Activated CD8-positive, alpha-beta T cell treated with anti-CD3 and anti-CD28 coated beads for 36 hours (primary cell): ENCODE data around the gene SLC9A9. TPM values are rescaled to one million over a fixed set of nuclear protein-coding genes. Genes with fewer than 3 reads are reported as not detected.

ENCODE experiments used
- ATAC-seq: fragments of 200-7000 bp; cut with Tn5 transposase; one replicate; pipeline ENCODE4 v1.10.0; 2021; ENCODE audit warnings: mild to moderate bottlenecking, moderate library complexity
- CTCF ChIA-PET: fragments of 350-600 bp; sonication (Branson Sonifier 250); formaldehyde crosslinking; loops from one replicate; lab custom pipeline; 2021; ENCODE audit warnings: antibody characterized with exemption; lab: Charles Lee
- POLR2A ChIA-PET: fragments of 350-600 bp; sonication (Branson Sonifier 250); formaldehyde crosslinking; loops from one replicate; lab custom pipeline; 2021; ENCODE audit warnings: antibody characterized with exemption; lab: Charles Lee
- DNase-seq: peaks from one replicate; pipeline ENCODE4 v3.0.0-alpha.2; 2020
- H3K27ac Mint-ChIP-seq: one replicate; pipeline ENCODE4 v1.8.0; 2021; ENCODE audit warnings: mild to moderate bottlenecking, mixed read lengths
- H3K27me3 Mint-ChIP-seq: one replicate; pipeline ENCODE4 v1.8.0; 2021; ENCODE audit warnings: mixed read lengths
- H3K36me3 Mint-ChIP-seq: one replicate; pipeline ENCODE4 v1.8.0; 2021; ENCODE audit warnings: low read depth, mixed read lengths
- H3K4me1 Mint-ChIP-seq: one replicate; pipeline ENCODE4 v1.8.0; 2021; ENCODE audit warnings: low read depth, mixed read lengths
- H3K4me3 Mint-ChIP-seq: one replicate; pipeline ENCODE4 v1.8.0; 2021; ENCODE audit warnings: mild to moderate bottlenecking, moderate library complexity, mixed read lengths
- H3K9me3 Mint-ChIP-seq: one replicate; pipeline ENCODE4 v1.8.0; 2021; ENCODE audit warnings: mixed read lengths
- intact Hi-C: fragments of 100-400 bp; cut with micrococcal nuclease; formaldehyde crosslinking; loops from one replicate; pipeline ENCODE4 v1.10.0; 2022
- total RNA-seq, 2 experiments: library from RNA; stranded (reverse); gene quantifications; one replicate each; pipeline ENCODE4 v1.2.3, GENCODE V29; 2021
- TF ChIP-seq, protein P1 (sequence below): fragments of 200-600 bp; IDR thresholded peaks from one replicate; pipeline ENCODE4 v1.8.0; 2022; ENCODE audit warnings: antibody characterized with exemption, mild to moderate bottlenecking

SLC9A9 gene
- total RNA-seq, 2 experiments from 2014 or later: 1.9 to 2.2 TPM

DNA sequence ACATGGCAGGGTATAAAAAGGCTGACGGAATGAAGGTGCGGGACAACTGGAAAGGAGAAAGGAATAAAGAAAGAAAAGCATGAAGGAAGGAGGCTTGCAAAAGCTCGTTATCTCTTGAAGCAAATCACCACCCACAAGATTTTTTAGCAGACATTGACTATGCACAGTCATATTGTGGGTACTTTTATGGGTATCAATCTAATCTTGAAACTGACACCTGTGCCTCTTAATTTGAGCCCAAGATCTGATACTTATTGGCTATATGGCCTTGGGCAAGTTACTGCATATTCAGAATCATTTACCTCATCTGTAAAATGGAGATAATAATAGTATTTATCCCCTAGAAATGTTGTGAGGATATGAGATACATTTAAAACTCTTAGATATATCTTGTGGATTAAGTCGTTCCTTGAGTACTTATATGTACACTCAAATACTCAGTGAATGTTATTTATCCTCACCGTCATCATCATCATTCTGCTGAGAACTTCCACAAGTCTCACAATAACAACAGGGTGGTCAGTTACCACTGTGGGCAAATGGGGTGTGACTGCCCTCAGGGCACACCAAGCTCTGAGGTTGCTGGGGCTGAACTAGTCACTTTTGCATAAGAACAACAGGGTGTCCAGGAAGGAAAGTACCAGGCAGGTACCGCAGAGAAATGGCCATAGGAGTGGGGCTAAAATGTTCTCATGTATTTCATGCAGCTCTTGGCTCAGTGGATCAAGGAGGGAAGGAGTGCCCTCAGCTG is 266.1 kb downstream of the SLC9A9 start:
- Mint-ChIP-seq H3K9me3 (no peaks in the 10 kb centered on the region), H3K27me3 (no peaks in the 10 kb centered on the region), H3K27ac (no peak overlapping the region), H3K36me3 (peaks cover 3% of the 10 kb centered on the region), H3K4me1 (peaks cover 2% of the 10 kb centered on the region), H3K4me3 (no peak overlapping the region)
- CTCF ChIA-PET: no interaction called here
- DNase-seq (no peak), ATAC-seq (no peak)
- POLR2A ChIA-PET: no interaction called here
- intact Hi-C loops: no loop called here
- TF ChIP-seq, protein P1, sequence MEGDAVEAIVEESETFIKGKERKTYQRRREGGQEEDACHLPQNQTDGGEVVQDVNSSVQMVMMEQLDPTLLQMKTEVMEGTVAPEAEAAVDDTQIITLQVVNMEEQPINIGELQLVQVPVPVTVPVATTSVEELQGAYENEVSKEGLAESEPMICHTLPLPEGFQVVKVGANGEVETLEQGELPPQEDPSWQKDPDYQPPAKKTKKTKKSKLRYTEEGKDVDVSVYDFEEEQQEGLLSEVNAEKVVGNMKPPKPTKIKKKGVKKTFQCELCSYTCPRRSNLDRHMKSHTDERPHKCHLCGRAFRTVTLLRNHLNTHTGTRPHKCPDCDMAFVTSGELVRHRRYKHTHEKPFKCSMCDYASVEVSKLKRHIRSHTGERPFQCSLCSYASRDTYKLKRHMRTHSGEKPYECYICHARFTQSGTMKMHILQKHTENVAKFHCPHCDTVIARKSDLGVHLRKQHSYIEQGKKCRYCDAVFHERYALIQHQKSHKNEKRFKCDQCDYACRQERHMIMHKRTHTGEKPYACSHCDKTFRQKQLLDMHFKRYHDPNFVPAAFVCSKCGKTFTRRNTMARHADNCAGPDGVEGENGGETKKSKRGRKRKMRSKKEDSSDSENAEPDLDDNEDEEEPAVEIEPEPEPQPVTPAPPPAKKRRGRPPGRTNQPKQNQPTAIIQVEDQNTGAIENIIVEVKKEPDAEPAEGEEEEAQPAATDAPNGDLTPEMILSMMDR: no peak

DNA sequence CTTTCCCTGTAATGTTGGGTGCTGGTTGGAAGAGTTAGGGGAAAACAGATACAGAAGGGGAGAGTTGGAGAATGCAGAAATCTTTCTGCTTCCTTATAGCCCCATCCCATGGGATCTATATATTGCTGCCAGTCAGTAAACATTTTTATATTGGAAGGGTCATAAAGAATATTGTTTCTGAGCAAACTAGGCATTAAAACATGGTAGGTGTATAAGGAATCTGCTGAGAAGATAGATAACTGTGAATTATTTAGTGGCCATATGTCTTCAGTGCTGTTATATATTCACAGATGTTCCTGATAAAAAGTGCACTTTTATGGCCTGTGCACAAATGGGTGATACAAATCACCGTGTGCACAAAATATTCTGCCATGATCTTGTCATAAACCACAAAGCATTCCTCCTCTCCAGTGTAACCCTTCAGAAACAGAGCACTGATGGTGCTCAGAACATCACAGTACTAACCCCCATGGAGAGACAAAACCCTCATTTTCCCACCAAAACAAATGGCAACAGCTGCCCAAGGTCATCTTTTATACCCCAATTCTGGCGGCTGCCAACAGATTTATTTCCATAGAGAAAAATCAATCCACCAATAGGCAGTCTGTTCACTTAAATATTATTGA is 269.3 kb downstream of the SLC9A9 start:
- Mint-ChIP-seq H3K4me3 (no peak overlapping the region), H3K36me3 (peaks cover 2% of the 10 kb centered on the region), H3K4me1 (no peaks in the 10 kb centered on the region), H3K27ac (no peak overlapping the region), H3K9me3 (no peaks in the 10 kb centered on the region), H3K27me3 (no peaks in the 10 kb centered on the region)
- ATAC-seq: no peak
- TF ChIP-seq, protein P1: no peak
- intact Hi-C loops: no loop called here
- no peak for DNase-seq
- POLR2A ChIA-PET: no interaction called here
- CTCF ChIA-PET: no interaction called here

DNA sequence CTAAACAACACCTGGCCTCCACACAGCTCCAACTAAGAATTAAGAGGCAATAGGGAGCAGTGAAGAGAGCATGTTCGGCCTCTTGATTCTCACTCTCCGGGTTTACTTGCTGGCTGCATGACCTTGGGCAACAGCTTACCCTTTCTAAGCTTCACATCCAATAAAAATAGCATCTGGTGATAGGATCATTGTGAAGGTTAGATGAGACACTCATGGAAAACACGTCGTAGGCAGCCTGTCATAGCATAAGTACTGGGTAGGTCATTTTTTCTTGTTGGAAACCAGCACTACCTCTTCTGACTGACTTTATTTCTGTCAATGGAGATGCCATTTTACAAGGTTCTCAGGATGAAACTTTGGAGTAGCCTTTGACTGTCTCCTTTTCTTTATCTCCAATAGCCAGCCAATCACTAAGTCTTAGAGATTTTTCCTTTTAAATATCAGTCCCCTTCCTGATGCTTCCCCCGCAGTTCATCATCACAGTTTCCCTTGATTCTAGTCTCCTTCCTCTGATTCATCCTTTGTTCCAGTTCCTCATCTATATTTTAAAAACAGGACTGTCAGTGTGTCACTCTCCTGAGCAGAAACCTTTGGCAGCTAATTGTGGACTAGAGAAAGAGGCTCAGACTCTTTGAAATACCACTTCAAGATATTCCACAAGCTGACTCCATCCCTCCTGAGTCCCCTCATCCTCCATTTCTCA is 271.5 kb downstream of the SLC9A9 start:
- POLR2A ChIA-PET: interaction anchor here (0.6 kb wide), 1 partner anchor 12 kb away, joined by 3 read pairs; no protein-coding TSS in a partner anchor
- no peak for ATAC-seq
- Mint-ChIP-seq H3K9me3 (no peaks in the 10 kb centered on the region), H3K4me1 (no peaks in the 10 kb centered on the region), H3K4me3 (no peak overlapping the region), H3K36me3 (peaks cover 2% of the 10 kb centered on the region), H3K27ac (no peak overlapping the region), H3K27me3 (no peaks in the 10 kb centered on the region)
- intact Hi-C loops: no loop called here
- DNase-seq: no peak
- TF ChIP-seq, protein P1: no peak
- CTCF ChIA-PET: interaction anchor here (1.5 to 1.6 kb wide), 2 partner anchors 10 to 11 kb away, joined by 5 to 6 read pairs; no protein-coding TSS in a partner anchor

DNA sequence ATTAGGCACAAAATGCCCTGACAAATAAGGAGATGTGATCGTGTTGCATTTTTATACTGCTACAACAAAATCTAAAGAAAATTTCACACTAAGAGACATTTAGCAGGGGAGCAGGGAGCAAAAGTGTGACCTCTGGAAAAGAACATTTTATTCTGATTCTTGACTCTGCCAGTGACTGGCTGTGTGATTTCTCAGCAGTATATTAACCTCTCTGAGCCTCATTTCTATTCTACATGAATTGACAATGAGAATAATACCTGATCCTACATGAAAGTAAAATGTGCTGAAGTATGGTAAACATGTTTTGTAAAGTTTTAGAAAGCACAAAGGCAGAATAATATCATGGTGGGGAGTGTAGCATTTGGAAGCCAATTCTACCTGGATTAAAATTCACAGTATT is 273.3 kb downstream of the SLC9A9 start:
- no peak for DNase-seq
- H3K36me3 Mint-ChIP-seq: peaks cover 2% of the 10 kb centered on the region
- no peak overlapping the region for H3K27ac Mint-ChIP-seq
- ATAC-seq: no peak
- POLR2A ChIA-PET: no interaction called here
- H3K27me3 Mint-ChIP-seq: no peaks in the 10 kb centered on the region
- H3K9me3 Mint-ChIP-seq: no peaks in the 10 kb centered on the region
- intact Hi-C loops: no loop called here
- TF ChIP-seq, protein P1: no peak
- H3K4me1 Mint-ChIP-seq: no peaks in the 10 kb centered on the region
- H3K4me3 Mint-ChIP-seq: no peak overlapping the region
- CTCF ChIA-PET: no interaction called here
